Mucosa of stomach (tissue), 1 donor: ENCODE data around the gene ZNF835.
"Not testable (repeated sequence)": the region's sequence is repeated elsewhere in the genome, so short reads cannot be mapped to it uniquely, and the experiment has no call there.

ENCODE experiments used
- H3K27me3 ChIP-seq: one replicate; pipeline ENCODE4 v1.7.0; 2013; ENCODE audit warnings: mild to moderate bottlenecking, low read length; ENCODE audit not compliant: control insufficient read depth, insufficient read depth
- H3K36me3 ChIP-seq: one replicate; pipeline ENCODE4 v1.7.0; 2013; ENCODE audit warnings: low read length; ENCODE audit not compliant: control insufficient read depth, insufficient read depth
- H3K4me1 ChIP-seq: one replicate; pipeline ENCODE4 v1.7.0; 2013; ENCODE audit warnings: mild to moderate bottlenecking, low read length; ENCODE audit not compliant: control insufficient read depth, insufficient read depth
- H3K4me3 ChIP-seq: one replicate; pipeline ENCODE4 v1.7.0; 2013; ENCODE audit warnings: low read length
- H3K9ac ChIP-seq: one replicate; pipeline ENCODE4 v1.7.0; 2013; ENCODE audit warnings: mild to moderate bottlenecking, low read length, moderate library complexity
- H3K9me3 ChIP-seq: one replicate; pipeline ENCODE4 v1.7.0; 2013; ENCODE audit warnings: mild to moderate bottlenecking, low read length, moderate library complexity; ENCODE audit not compliant: control insufficient read depth
- donor health status: Pancreatic carcinoma.

Gene ZNF835

GRCh38 chr19:56687031-56687430 lies 15.5 kb upstream of the ZNF835 start:
- Histone ChIP-seq H3K36me3 (no peaks in the 10 kb centered on the region), H3K4me3 (no peak overlapping the region), H3K27me3 (no peaks in the 10 kb centered on the region), H3K9ac (no peak overlapping the region), H3K9me3 (no peaks in the 10 kb centered on the region), H3K4me1 (no peaks in the 10 kb centered on the region)

- no peak overlapping the region for H3K9ac ChIP-seq
- H3K9me3 ChIP-seq, result no peaks in the 10 kb centered on the region
- no peaks in the 10 kb centered on the region for H3K27me3 ChIP-seq
- H3K4me3 ChIP-seq, result no peak overlapping the region
- no peaks in the 10 kb centered on the region for H3K4me1 ChIP-seq
- no peaks in the 10 kb centered on the region for H3K36me3 ChIP-seq
Measured at GRCh38 chr19:56683116-56683515, 11.6 kb upstream of the ZNF835 start.

GRCh38 chr19:56681702-56682101 lies 10.1 kb upstream of the ZNF835 start:
- no peaks in the 10 kb centered on the region for H3K4me1 ChIP-seq
- H3K27me3 ChIP-seq, result no peaks in the 10 kb centered on the region
- no peaks in the 10 kb centered on the region for H3K36me3 ChIP-seq
- H3K9ac ChIP-seq, result no peak overlapping the region
- H3K9me3 ChIP-seq, result no peaks in the 10 kb centered on the region
- no peak overlapping the region for H3K4me3 ChIP-seq

- H3K9me3 ChIP-seq, result no peaks in the 10 kb centered on the region
- no peaks in the 10 kb centered on the region for H3K4me1 ChIP-seq
- no peaks in the 10 kb centered on the region for H3K27me3 ChIP-seq
- no peak overlapping the region for H3K4me3 ChIP-seq
- H3K9ac ChIP-seq, result no peak overlapping the region
- H3K36me3 ChIP-seq, result no peaks in the 10 kb centered on the region
Measured at GRCh38 chr19:56678205-56678604, 6.6 kb upstream of the ZNF835 start.

- H3K9ac ChIP-seq, H3K4me1 ChIP-seq, H3K27me3 ChIP-seq, H3K4me3 ChIP-seq, H3K9me3 ChIP-seq, H3K36me3 ChIP-seq: not testable (repeated sequence)
Measured at GRCh38 chr19:56672610-56673009, 1.1 kb upstream of the ZNF835 start.

GRCh38 chr19:56670961-56671612 lies 470 bp downstream of the ZNF835 start:
- peak overlapping the region; percentile 52 for H3K9ac ChIP-seq
- peak overlapping the region; percentile 49 for H3K4me3 ChIP-seq
- no peaks in the 10 kb centered on the region for H3K27me3 ChIP-seq
- H3K4me1 ChIP-seq, result peaks cover 5% of the 10 kb centered on the region
- no peaks in the 10 kb centered on the region for H3K36me3 ChIP-seq
- H3K9me3 ChIP-seq, result no peaks in the 10 kb centered on the region

- no peak overlapping the region for H3K9ac ChIP-seq
- H3K4me1 ChIP-seq, result peaks cover 5% of the 10 kb centered on the region
- H3K4me3 ChIP-seq, result no peak overlapping the region
- no peaks in the 10 kb centered on the region for H3K27me3 ChIP-seq
- H3K36me3 ChIP-seq, result no peaks in the 10 kb centered on the region
- no peaks in the 10 kb centered on the region for H3K9me3 ChIP-seq
Measured at GRCh38 chr19:56670401-56670960, 1.1 kb downstream of the ZNF835 start.

GRCh38 chr19:56668676-56669075 lies 2.9 kb downstream of the ZNF835 start:
- no peaks in the 10 kb centered on the region for H3K36me3 ChIP-seq
- H3K4me1 ChIP-seq, result peaks cover 5% of the 10 kb centered on the region
- H3K9me3 ChIP-seq, result no peaks in the 10 kb centered on the region
- no peak overlapping the region for H3K4me3 ChIP-seq
- H3K9ac ChIP-seq, result no peak overlapping the region
- H3K27me3 ChIP-seq, result no peaks in the 10 kb centered on the region

- Histone ChIP-seq H3K9me3 (no peaks in the 10 kb centered on the region), H3K4me1 (peaks cover 5% of the 10 kb centered on the region), H3K36me3 (no peaks in the 10 kb centered on the region), H3K4me3 (no peak overlapping the region), H3K27me3 (no peaks in the 10 kb centered on the region), H3K9ac (no peak overlapping the region)
Measured at GRCh38 chr19:56667311-56667870, 4.2 kb downstream of the ZNF835 start.

GRCh38 chr19:56664511-56664910 lies 7.0 kb downstream of the ZNF835 start:
- Histone ChIP-seq H3K36me3 (no peaks in the 10 kb centered on the region), H3K4me3 (no peak overlapping the region)

GRCh38 chr19:56663931-56664500 lies 7.5 kb downstream of the ZNF835 start:
- Histone ChIP-seq H3K36me3 (no peaks in the 10 kb centered on the region), H3K4me3 (no peak overlapping the region), H3K27me3 (no peaks in the 10 kb centered on the region), H3K9me3 (no peaks in the 10 kb centered on the region), H3K9ac (no peak overlapping the region), H3K4me1 (no peaks in the 10 kb centered on the region)

More at GRCh38 chr19:56664511-56664910, 7.0 kb downstream of the ZNF835 start:
- H3K9me3 ChIP-seq, result no peaks in the 10 kb centered on the region
- H3K4me1 ChIP-seq, result no peaks in the 10 kb centered on the region
- H3K27me3 ChIP-seq, result no peaks in the 10 kb centered on the region
- no peak overlapping the region for H3K9ac ChIP-seq

- H3K9ac ChIP-seq, result no peak overlapping the region
- no peaks in the 10 kb centered on the region for H3K36me3 ChIP-seq
- no peaks in the 10 kb centered on the region for H3K4me1 ChIP-seq
- H3K27me3 ChIP-seq, result no peaks in the 10 kb centered on the region
- no peaks in the 10 kb centered on the region for H3K9me3 ChIP-seq
- no peak overlapping the region for H3K4me3 ChIP-seq
Measured at GRCh38 chr19:56661248-56661647, 10.3 kb downstream of the ZNF835 start.
